ENCODE results near the gene THEMIS.

- no peak for TF ChIP-seq POLR2A (IDR thresholded peaks at IDR 0.05; ENCODE audit: low read depth, low read length)
- no peak for TF ChIP-seq TAF1 (IDR thresholded peaks at IDR 0.05; ENCODE audit: borderline replicate concordance, low read depth, low read length)
Observed at GRCh38 chr6:127695108-127695507, 205.8 kb downstream of the THEMIS start.
